HL-60 (cell line): ENCODE data around the gene CYB5R4.

Source experiments
- DNase-seq, 2 experiments: peaks; one replicate each; pipeline ENCODE4 v3.0.0-alpha.2; 2010 to 2020; ENCODE audit warnings: low read depth in 1 of 2, low spot score in 1 of 2
- H3K27ac ChIP-seq: fragments of 250-450 bp; sonication (Bioruptor Pico); replicated peaks from 2 replicates; pipeline ENCODE4 v1.5.1; 2020; ENCODE audit warnings: mild to moderate bottlenecking, moderate library complexity
- H3K27me3 ChIP-seq: fragments of 250-450 bp; sonication (Bioruptor Pico); 2 replicates; pipeline ENCODE4 v1.5.1; 2021; ENCODE audit warnings: mild to moderate bottlenecking, moderate library complexity; ENCODE audit not compliant: insufficient read depth, poor library complexity, severe bottlenecking
- H3K4me3 ChIP-seq: replicated peaks from 2 replicates; pipeline ENCODE4 v1.5.1; 2011; ENCODE audit warnings: mild to moderate bottlenecking, control low read depth, low read length; ENCODE audit not compliant: insufficient read depth
- CTCF ChIP-seq: IDR thresholded peaks from one replicate; pipeline ENCODE4 v1.5.1; 2011; ENCODE audit warnings: low read length, control low read depth, inconsistent platforms; ENCODE audit not compliant: insufficient read depth
- GABPA ChIP-seq: IDR thresholded peaks from 2 replicates; pipeline ENCODE4 v1.6.1; 2012; ENCODE audit warnings: low read depth
- POLR2AphosphoS5 ChIP-seq: IDR thresholded peaks from 2 replicates; pipeline ENCODE4 v1.6.1; 2012; ENCODE audit warnings: low read depth
- REST ChIP-seq: IDR thresholded peaks from 2 replicates; pipeline ENCODE4 v1.6.1; 2012; ENCODE audit warnings: low read depth; ENCODE audit not compliant: insufficient replicate concordance
- SPI1 ChIP-seq: IDR thresholded peaks from 2 replicates; pipeline ENCODE4 v1.6.1; 2012; ENCODE audit warnings: low read depth, mild to moderate bottlenecking, borderline replicate concordance

Gene CYB5R4

GRCh38 chr6:83870649-83871048, 11.2 kb downstream of the CYB5R4 start:
- no peak for DNase-seq
- TF ChIP-seq GABPA (no peak), CTCF (no peak), POLR2AphosphoS5 (no peak), REST (no peak)
- Histone ChIP-seq H3K4me3 (no peak overlapping the region), H3K27ac (no peak overlapping the region), H3K27me3 (no peaks in the 10 kb centered on the region)

GRCh38 chr6:83872386-83873118, 13.1 kb downstream of the CYB5R4 start:
- H3K27me3 ChIP-seq = no peaks in the 10 kb centered on the region
- DNase-seq = no peak
- no peak overlapping the region for H3K4me3 ChIP-seq
- no peak overlapping the region for H3K27ac ChIP-seq
- TF ChIP-seq SPI1 (no peak), REST (no peak), POLR2AphosphoS5 (no peak), CTCF (no peak), GABPA (no peak)

- no peak for DNase-seq
- no peak overlapping the region for H3K4me3 ChIP-seq
- TF ChIP-seq GABPA (no peak), SPI1 (peak; percentile 59; the same call in 1 of the 2 replicates)
- H3K27ac ChIP-seq = peak overlapping the region; percentile 34; the same call in 1 of the 2 replicates
- H3K27me3 ChIP-seq = no peaks in the 10 kb centered on the region
Measured at GRCh38 chr6:83873869-83874268, 14.4 kb downstream of the CYB5R4 start.

GRCh38 chr6:83875843-83876242, 16.4 kb downstream of the CYB5R4 start:
- Histone ChIP-seq H3K27me3 (no peaks in the 10 kb centered on the region), H3K4me3 (no peak overlapping the region), H3K27ac (no peak overlapping the region)
- DNase-seq = no peak
- TF ChIP-seq SPI1 (no peak), REST (no peak), CTCF (no peak), POLR2AphosphoS5 (no peak), GABPA (no peak)
